ENCODE results near the gene TRIM68.

TRIM68 gene

GRCh38 chr11:4607781-4608666 lies at the start of gene TRIM68:
TRIM68 (minus strand) TSS chr11:4608231; CDS start chr11:4605504, 2,727 bp downstream.
- no peaks in the 10 kb centered on the region for H3K9me3 ChIP-seq (ENCODE audit: control insufficient read depth in 1 of 2, low read length in 2 of 2)
- H3K4me3 ChIP-seq (ENCODE audit: low read depth in 1 of 2, low read length in 2 of 2): peak within 1 kb of the TSS; percentile 85 to 86
- no peaks in the 10 kb centered on the region for H3K27me3 ChIP-seq (ENCODE audit: control insufficient read depth in 1 of 2, insufficient read depth in 2 of 2, low read length in 2 of 2)
- H3K27ac ChIP-seq (ENCODE audit: low read depth, low read length): peak within 1 kb of the TSS; percentile 82
- H3K9ac ChIP-seq (ENCODE audit: low read depth in 1 of 2, low read length in 2 of 2): peak within 1 kb of the TSS; percentile 70 to 73
- H3K36me3 ChIP-seq (ENCODE audit: control insufficient read depth in 1 of 2, insufficient read depth in 2 of 2, low read length in 2 of 2): peaks cover 4 to 11% of the 10 kb centered on the region in 2 donors
- H3K4me1 ChIP-seq (ENCODE audit: control insufficient read depth in 1 of 2, insufficient read depth in 2 of 2, low read length in 2 of 2): peaks cover 14 to 19% of the 10 kb centered on the region in 2 donors

- Histone ChIP-seq H3K27me3 (ENCODE audit: control insufficient read depth in 1 of 2, insufficient read depth in 2 of 2, low read length in 2 of 2) (no peaks in the 10 kb centered on the region), H3K4me3 (ENCODE audit: low read depth in 1 of 2, low read length in 2 of 2) (no peak overlapping the region), H3K9me3 (ENCODE audit: control insufficient read depth in 1 of 2, low read length in 2 of 2) (no peaks in the 10 kb centered on the region), H3K4me1 (ENCODE audit: control insufficient read depth in 1 of 2, insufficient read depth in 2 of 2, low read length in 2 of 2) (no peaks in the 10 kb centered on the region), H3K36me3 (ENCODE audit: control insufficient read depth in 1 of 2, insufficient read depth in 2 of 2, low read length in 2 of 2) (no peaks in the 10 kb centered on the region), H3K9ac (ENCODE audit: low read depth in 1 of 2, low read length in 2 of 2) (no peak overlapping the region), H3K27ac (ENCODE audit: low read depth, low read length) (no peak overlapping the region)
These were observed 46.8 kb upstream of the TRIM68 start for GRCh38 chr11:4654635-4655369.

GRCh38 chr11:4647766-4648165 lies 39.7 kb upstream of the TRIM68 start:
- peaks cover 0 to 5% of the 10 kb centered on the region in 2 donors for H3K27me3 ChIP-seq (ENCODE audit: control insufficient read depth in 1 of 2, insufficient read depth in 2 of 2, low read length in 2 of 2)
- H3K9me3 ChIP-seq (ENCODE audit: control insufficient read depth in 1 of 2, low read length in 2 of 2): no peaks in the 10 kb centered on the region
- no peak overlapping the region for H3K4me3 ChIP-seq (ENCODE audit: low read depth in 1 of 2, low read length in 2 of 2)
- H3K27ac ChIP-seq (ENCODE audit: low read depth, low read length): no peak overlapping the region
- no peaks in the 10 kb centered on the region for H3K4me1 ChIP-seq (ENCODE audit: control insufficient read depth in 1 of 2, insufficient read depth in 2 of 2, low read length in 2 of 2)
- H3K36me3 ChIP-seq (ENCODE audit: control insufficient read depth in 1 of 2, insufficient read depth in 2 of 2, low read length in 2 of 2): no peaks in the 10 kb centered on the region
- no peak overlapping the region for H3K9ac ChIP-seq (ENCODE audit: low read depth in 1 of 2, low read length in 2 of 2)

GRCh38 chr11:4645974-4646373 lies 37.9 kb upstream of the TRIM68 start:
- H3K9ac ChIP-seq (ENCODE audit: low read depth in 1 of 2, low read length in 2 of 2): no peak overlapping the region
- H3K9me3 ChIP-seq (ENCODE audit: control insufficient read depth in 1 of 2, low read length in 2 of 2): no peaks in the 10 kb centered on the region
- no peaks in the 10 kb centered on the region for H3K4me1 ChIP-seq (ENCODE audit: control insufficient read depth in 1 of 2, insufficient read depth in 2 of 2, low read length in 2 of 2)
- no peak overlapping the region for H3K4me3 ChIP-seq (ENCODE audit: low read depth in 1 of 2, low read length in 2 of 2)
- H3K36me3 ChIP-seq (ENCODE audit: control insufficient read depth in 1 of 2, insufficient read depth in 2 of 2, low read length in 2 of 2): no peaks in the 10 kb centered on the region
- H3K27ac ChIP-seq (ENCODE audit: low read depth, low read length): no peak overlapping the region
- H3K27me3 ChIP-seq (ENCODE audit: control insufficient read depth in 1 of 2, insufficient read depth in 2 of 2, low read length in 2 of 2): peaks cover 4 to 6% of the 10 kb centered on the region in 2 donors

GRCh38 chr11:4644233-4644632 lies 36.2 kb upstream of the TRIM68 start:
- Histone ChIP-seq H3K27ac (ENCODE audit: low read depth, low read length) (no peak overlapping the region), H3K4me3 (ENCODE audit: low read depth in 1 of 2, low read length in 2 of 2) (no peak overlapping the region), H3K9ac (ENCODE audit: low read depth in 1 of 2, low read length in 2 of 2) (no peak overlapping the region), H3K4me1 (ENCODE audit: control insufficient read depth in 1 of 2, insufficient read depth in 2 of 2, low read length in 2 of 2) (no peaks in the 10 kb centered on the region), H3K27me3 (ENCODE audit: control insufficient read depth in 1 of 2, insufficient read depth in 2 of 2, low read length in 2 of 2) (peaks cover 4 to 9% of the 10 kb centered on the region in 2 donors), H3K9me3 (ENCODE audit: control insufficient read depth in 1 of 2, low read length in 2 of 2) (no peaks in the 10 kb centered on the region), H3K36me3 (ENCODE audit: control insufficient read depth in 1 of 2, insufficient read depth in 2 of 2, low read length in 2 of 2) (no peaks in the 10 kb centered on the region)

- H3K36me3 ChIP-seq (ENCODE audit: control insufficient read depth in 1 of 2, insufficient read depth in 2 of 2, low read length in 2 of 2): no peaks in the 10 kb centered on the region
- H3K9me3 ChIP-seq (ENCODE audit: control insufficient read depth in 1 of 2, low read length in 2 of 2): no peaks in the 10 kb centered on the region
- no peaks in the 10 kb centered on the region for H3K4me1 ChIP-seq (ENCODE audit: control insufficient read depth in 1 of 2, insufficient read depth in 2 of 2, low read length in 2 of 2)
- peaks cover 4 to 9% of the 10 kb centered on the region in 2 donors for H3K27me3 ChIP-seq (ENCODE audit: control insufficient read depth in 1 of 2, insufficient read depth in 2 of 2, low read length in 2 of 2)
- H3K9ac ChIP-seq (ENCODE audit: low read depth in 1 of 2, low read length in 2 of 2): no peak within 1 kb of the TSS
- H3K4me3 ChIP-seq (ENCODE audit: low read depth in 1 of 2, low read length in 2 of 2): no peak within 1 kb of the TSS
- no peak within 1 kb of the TSS for H3K27ac ChIP-seq (ENCODE audit: low read depth, low read length)
These were observed 35.7 kb upstream of the TRIM68 start, which contains the start of gene OR51E1 for GRCh38 chr11:4643682-4644081. OR51E1 (plus strand) TSS chr11:4643982; CDS start chr11:4652527, 8,545 bp downstream.

GRCh38 chr11:4643076-4643475 lies 35.0 kb upstream of the TRIM68 start:
- peaks cover 4 to 9% of the 10 kb centered on the region in 2 donors for H3K27me3 ChIP-seq (ENCODE audit: control insufficient read depth in 1 of 2, insufficient read depth in 2 of 2, low read length in 2 of 2)
- H3K36me3 ChIP-seq (ENCODE audit: control insufficient read depth in 1 of 2, insufficient read depth in 2 of 2, low read length in 2 of 2): no peaks in the 10 kb centered on the region
- H3K4me3 ChIP-seq (ENCODE audit: low read depth in 1 of 2, low read length in 2 of 2): no peak overlapping the region
- no peak overlapping the region for H3K9ac ChIP-seq (ENCODE audit: low read depth in 1 of 2, low read length in 2 of 2)
- H3K27ac ChIP-seq (ENCODE audit: low read depth, low read length): no peak overlapping the region
- H3K9me3 ChIP-seq (ENCODE audit: control insufficient read depth in 1 of 2, low read length in 2 of 2): no peaks in the 10 kb centered on the region
- H3K4me1 ChIP-seq (ENCODE audit: control insufficient read depth in 1 of 2, insufficient read depth in 2 of 2, low read length in 2 of 2): no peaks in the 10 kb centered on the region

GRCh38 chr11:4642043-4642442 lies 34.0 kb upstream of the TRIM68 start:
- peaks cover 6 to 9% of the 10 kb centered on the region in 2 donors for H3K27me3 ChIP-seq (ENCODE audit: control insufficient read depth in 1 of 2, insufficient read depth in 2 of 2, low read length in 2 of 2)
- no peak overlapping the region for H3K4me3 ChIP-seq (ENCODE audit: low read depth in 1 of 2, low read length in 2 of 2)
- H3K4me1 ChIP-seq (ENCODE audit: control insufficient read depth in 1 of 2, insufficient read depth in 2 of 2, low read length in 2 of 2): no peaks in the 10 kb centered on the region
- H3K27ac ChIP-seq (ENCODE audit: low read depth, low read length): no peak overlapping the region
- no peaks in the 10 kb centered on the region for H3K36me3 ChIP-seq (ENCODE audit: control insufficient read depth in 1 of 2, insufficient read depth in 2 of 2, low read length in 2 of 2)
- no peak overlapping the region for H3K9ac ChIP-seq (ENCODE audit: low read depth in 1 of 2, low read length in 2 of 2)
- no peaks in the 10 kb centered on the region for H3K9me3 ChIP-seq (ENCODE audit: control insufficient read depth in 1 of 2, low read length in 2 of 2)

- no peaks in the 10 kb centered on the region for H3K4me1 ChIP-seq (ENCODE audit: control insufficient read depth in 1 of 2, insufficient read depth in 2 of 2, low read length in 2 of 2)
- H3K9ac ChIP-seq (ENCODE audit: low read depth in 1 of 2, low read length in 2 of 2): no peak overlapping the region
- H3K9me3 ChIP-seq (ENCODE audit: control insufficient read depth in 1 of 2, low read length in 2 of 2): no peaks in the 10 kb centered on the region
- H3K27ac ChIP-seq (ENCODE audit: low read depth, low read length): no peak overlapping the region
- peaks cover 9% of the 10 kb centered on the region in 2 donors for H3K27me3 ChIP-seq (ENCODE audit: control insufficient read depth in 1 of 2, insufficient read depth in 2 of 2, low read length in 2 of 2)
- H3K36me3 ChIP-seq (ENCODE audit: control insufficient read depth in 1 of 2, insufficient read depth in 2 of 2, low read length in 2 of 2): no peaks in the 10 kb centered on the region
- H3K4me3 ChIP-seq (ENCODE audit: low read depth in 1 of 2, low read length in 2 of 2): no peak overlapping the region
These were observed 33.5 kb upstream of the TRIM68 start for GRCh38 chr11:4641501-4641900.

GRCh38 chr11:4639931-4640330 lies 31.9 kb upstream of the TRIM68 start:
- no peak overlapping the region for H3K27ac ChIP-seq (ENCODE audit: low read depth, low read length)
- no peak overlapping the region for H3K4me3 ChIP-seq (ENCODE audit: low read depth in 1 of 2, low read length in 2 of 2)
- peaks cover 9% of the 10 kb centered on the region in 2 donors for H3K27me3 ChIP-seq (ENCODE audit: control insufficient read depth in 1 of 2, insufficient read depth in 2 of 2, low read length in 2 of 2)
- H3K36me3 ChIP-seq (ENCODE audit: control insufficient read depth in 1 of 2, insufficient read depth in 2 of 2, low read length in 2 of 2): no peaks in the 10 kb centered on the region
- no peak overlapping the region for H3K9ac ChIP-seq (ENCODE audit: low read depth in 1 of 2, low read length in 2 of 2)
- H3K9me3 ChIP-seq (ENCODE audit: control insufficient read depth in 1 of 2, low read length in 2 of 2): no peaks in the 10 kb centered on the region
- H3K4me1 ChIP-seq (ENCODE audit: control insufficient read depth in 1 of 2, insufficient read depth in 2 of 2, low read length in 2 of 2): no peaks in the 10 kb centered on the region

All from duodenal mucosa (tissue), 2 donors.